Suprapubic skin (tissue), 4 donors: Measurements from ENCODE around the gene FBXW12.

Experiments
- POLR2A ChIP-seq, 2 donors: fragments of 450-650 bp; IDR thresholded peaks; one replicate each; pipeline ENCODE4 v1.6.1; 2017; ENCODE audit warnings: antibody characterized with exemption in 2 of 2, mild to moderate bottlenecking in 2 of 2, moderate library complexity in 2 of 2
- POLR2AphosphoS5 ChIP-seq, 3 donors: sonication (generic); formaldehyde crosslinking; IDR thresholded peaks; one replicate each; pipeline ENCODE4 v1.6.1; 2017; ENCODE audit warnings: antibody characterized with exemption in 3 of 3

- TF ChIP-seq POLR2A (IDR thresholded peaks at IDR 0.05) (no peak), POLR2AphosphoS5 (IDR thresholded peaks at IDR 0.05) (no peak)
These were observed 58.7 kb downstream of the FBXW12 start for GRCh38 chr3:48430708-48431101.
